HepG2 (cell line): Measurements from ENCODE around the gene ZNF341. TPM values are rescaled to one million over a fixed set of nuclear protein-coding genes. Genes with fewer than 3 reads are reported as not detected.

ENCODE experiments used
- FOXO1 ChIP-seq: sonication (generic); formaldehyde crosslinking; IDR thresholded peaks from 2 replicates; pipeline ENCODE4 v1.4.0; 2020; ENCODE audit warnings: missing genetic modification reagents
- KLF6 ChIP-seq: IDR thresholded peaks from 2 replicates; pipeline ENCODE4 v1.8.0; 2016; ENCODE audit warnings: missing biosample characterization, missing genetic modification reagents
- MTA1 ChIP-seq: sonication (generic); formaldehyde crosslinking; IDR thresholded peaks from 2 replicates; pipeline ENCODE4 v1.4.0; 2020; ENCODE audit warnings: missing genetic modification reagents, mild to moderate bottlenecking, borderline replicate concordance
- MTF1 ChIP-seq: sonication (generic); formaldehyde crosslinking; IDR thresholded peaks from 2 replicates; pipeline ENCODE4 v1.5.0; 2020; ENCODE audit warnings: missing genetic modification reagents
- RFX1 ChIP-seq: fragments of 450-650 bp; IDR thresholded peaks from 2 replicates; pipeline ENCODE4 v1.6.1; 2017
- ZBTB7B ChIP-seq: sonication (generic); formaldehyde crosslinking; IDR thresholded peaks from 2 replicates; pipeline ENCODE4 v1.4.0; 2020; ENCODE audit warnings: missing genetic modification reagents
- ZNF10 ChIP-seq: sonication (generic); formaldehyde crosslinking; IDR thresholded peaks from 2 replicates; pipeline ENCODE4 v1.4.0; 2020; ENCODE audit warnings: mild to moderate bottlenecking, low read depth, missing genetic modification reagents, borderline replicate concordance
- polyA plus RNA-seq, 8 experiments: library from polyadenylated mRNA; depleted of rRNA in 3 of 8; stranded (reverse) in 7 of 8; unstranded in 1 of 8; fragments of >200 nt; fragmentation: Illumina TruSeq in 4 of 8; extraction: Trizol in 4 of 8; gene quantifications; 2 replicates each; pipeline versions ENCODE4 v1.2.1 to v1.2.3, GENCODE V29; 2011 to 2016; ENCODE audit warnings: low read depth in 4 of 8, missing spikeins in 1 of 8, mixed read lengths in 1 of 8; ENCODE audit not compliant: insufficient read depth in 1 of 8
- total RNA-seq, 5 experiments: library from RNA; depleted of rRNA; stranded (reverse); fragments of >200 nt; fragmentation: Illumina TruSeq; extraction: Trizol; gene quantifications; 2 replicates each; pipeline ENCODE4 v1.2.3, GENCODE V29; 2016; ENCODE audit warnings: low read depth in 1 of 5
- TF ChIP-seq, protein P1 (sequence below): sonication (generic); formaldehyde crosslinking; IDR thresholded peaks from 2 replicates; pipeline ENCODE4 v1.5.0; 2020; ENCODE audit warnings: mild to moderate bottlenecking, missing genetic modification reagents, borderline replicate concordance
- TF ChIP-seq, protein P2 (sequence below): sonication (generic); formaldehyde crosslinking; IDR thresholded peaks from 2 replicates; pipeline ENCODE4 v1.4.0; 2020; ENCODE audit warnings: missing genetic modification reagents
- TF ChIP-seq, protein P3 (sequence below): IDR thresholded peaks from 2 replicates; pipeline ENCODE4 v1.6.1; 2016; ENCODE audit warnings: mild to moderate bottlenecking
- TF ChIP-seq, protein P4 (sequence below): sonication (generic); formaldehyde crosslinking; conservative IDR thresholded peaks from 2 replicates; pipeline ENCODE4 v1.4.0; 2020; ENCODE audit warnings: mild to moderate bottlenecking, missing genetic modification reagents, moderate library complexity
- TF ChIP-seq, protein P5 (sequence below): sonication (generic); formaldehyde crosslinking; conservative IDR thresholded peaks from 2 replicates; pipeline ENCODE4 v1.4.0; 2020; ENCODE audit warnings: missing genetic modification reagents
- TF ChIP-seq, protein P6 (sequence below): sonication (generic); IDR thresholded peaks from 2 replicates; pipeline ENCODE4 v1.6.1; 2016; ENCODE audit warnings: low read depth, borderline replicate concordance
- TF ChIP-seq, protein P7 (sequence below): sonication (generic); formaldehyde crosslinking; IDR thresholded peaks from 2 replicates; pipeline ENCODE4 v1.8.1; 2023; ENCODE audit warnings: mild to moderate bottlenecking, missing genetic modification reagents, borderline replicate concordance

ZNF341 gene
- total and polyA plus RNA-seq, 2 of the 13 experiments (the other 11 are each of a cell fraction or from before 2014, with no cell fraction given), result 1.1 to 2.2 TPM

DNA sequence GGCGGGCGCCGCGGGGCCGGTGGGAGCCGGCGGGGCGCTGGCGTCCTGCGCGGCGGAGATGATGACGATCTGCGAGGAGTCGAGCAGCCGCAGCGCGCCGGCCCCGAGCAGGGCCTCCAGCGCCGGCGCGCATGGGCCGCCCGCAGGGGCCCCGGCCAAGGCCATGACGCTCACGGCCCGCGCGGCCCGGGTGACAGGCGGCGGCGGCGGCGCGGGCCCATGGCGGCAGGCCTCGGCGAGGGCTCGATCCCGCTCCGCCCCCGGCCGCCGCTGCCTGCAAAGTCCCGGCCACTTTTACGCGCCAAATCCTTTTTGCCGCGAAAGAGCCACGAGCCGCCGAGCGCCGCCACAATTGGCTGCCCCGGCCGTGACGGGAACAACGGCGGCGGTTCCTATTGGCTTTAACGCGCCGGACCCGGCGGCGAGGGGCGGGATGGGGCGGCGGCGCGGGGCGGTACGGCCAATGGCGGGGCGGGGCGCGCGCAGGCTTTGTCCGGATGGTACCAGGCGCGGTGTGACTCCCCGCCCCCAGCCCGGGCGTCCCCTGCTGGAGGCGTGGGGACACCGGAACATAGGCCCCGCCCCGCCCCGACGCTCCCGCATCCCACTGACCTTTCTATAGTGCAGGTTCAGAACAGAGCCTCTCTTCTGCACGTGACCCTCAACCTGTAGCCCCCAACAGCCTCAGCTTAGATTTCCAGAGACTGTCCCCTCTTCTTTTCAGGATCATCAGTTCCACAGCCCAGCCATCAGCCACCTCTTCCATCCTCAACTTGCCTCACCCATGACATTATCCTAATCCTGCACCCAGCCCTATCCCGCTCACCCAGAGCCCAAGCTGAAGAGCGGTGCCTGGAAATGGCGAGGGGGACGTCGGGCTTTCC is 45.5 kb upstream of the ZNF341 start, which contains the start of gene E2F1 (continued):
- TF ChIP-seq, protein P1, sequence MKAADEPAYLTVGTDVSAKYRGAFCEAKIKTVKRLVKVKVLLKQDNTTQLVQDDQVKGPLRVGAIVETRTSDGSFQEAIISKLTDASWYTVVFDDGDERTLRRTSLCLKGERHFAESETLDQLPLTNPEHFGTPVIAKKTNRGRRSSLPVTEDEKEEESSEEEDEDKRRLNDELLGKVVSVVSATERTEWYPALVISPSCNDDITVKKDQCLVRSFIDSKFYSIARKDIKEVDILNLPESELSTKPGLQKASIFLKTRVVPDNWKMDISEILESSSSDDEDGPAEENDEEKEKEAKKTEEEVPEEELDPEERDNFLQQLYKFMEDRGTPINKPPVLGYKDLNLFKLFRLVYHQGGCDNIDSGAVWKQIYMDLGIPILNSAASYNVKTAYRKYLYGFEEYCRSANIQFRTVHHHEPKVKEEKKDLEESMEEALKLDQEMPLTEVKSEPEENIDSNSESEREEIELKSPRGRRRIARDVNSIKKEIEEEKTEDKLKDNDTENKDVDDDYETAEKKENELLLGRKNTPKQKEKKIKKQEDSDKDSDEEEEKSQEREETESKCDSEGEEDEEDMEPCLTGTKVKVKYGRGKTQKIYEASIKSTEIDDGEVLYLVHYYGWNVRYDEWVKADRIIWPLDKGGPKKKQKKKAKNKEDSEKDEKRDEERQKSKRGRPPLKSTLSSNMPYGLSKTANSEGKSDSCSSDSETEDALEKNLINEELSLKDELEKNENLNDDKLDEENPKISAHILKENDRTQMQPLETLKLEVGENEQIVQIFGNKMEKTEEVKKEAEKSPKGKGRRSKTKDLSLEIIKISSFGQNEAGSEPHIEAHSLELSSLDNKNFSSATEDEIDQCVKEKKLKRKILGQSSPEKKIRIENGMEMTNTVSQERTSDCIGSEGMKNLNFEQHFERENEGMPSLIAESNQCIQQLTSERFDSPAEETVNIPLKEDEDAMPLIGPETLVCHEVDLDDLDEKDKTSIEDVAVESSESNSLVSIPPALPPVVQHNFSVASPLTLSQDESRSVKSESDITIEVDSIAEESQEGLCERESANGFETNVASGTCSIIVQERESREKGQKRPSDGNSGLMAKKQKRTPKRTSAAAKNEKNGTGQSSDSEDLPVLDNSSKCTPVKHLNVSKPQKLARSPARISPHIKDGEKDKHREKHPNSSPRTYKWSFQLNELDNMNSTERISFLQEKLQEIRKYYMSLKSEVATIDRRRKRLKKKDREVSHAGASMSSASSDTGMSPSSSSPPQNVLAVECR (CRISPR knock-in tag), result peak; percentile 91; the same call in 1 of the 2 replicates
- TF ChIP-seq MTA1 (CRISPR knock-in tag) (peak; percentile 80; the same call in 1 of the 2 replicates), MTF1 (CRISPR knock-in tag) (peak; percentile 63; the same call in 1 of the 2 replicates), KLF6 (CRISPR knock-in tag) (peak; percentile 80; the same call in 1 of the 2 replicates), ZBTB7B (CRISPR knock-in tag) (peak; percentile 36; the same call in 1 of the 2 replicates), ZNF10 (CRISPR knock-in tag) (no peak), RFX1 (no peak), FOXO1 (CRISPR knock-in tag) (peak; percentile 60)
- TF ChIP-seq, protein P2, sequence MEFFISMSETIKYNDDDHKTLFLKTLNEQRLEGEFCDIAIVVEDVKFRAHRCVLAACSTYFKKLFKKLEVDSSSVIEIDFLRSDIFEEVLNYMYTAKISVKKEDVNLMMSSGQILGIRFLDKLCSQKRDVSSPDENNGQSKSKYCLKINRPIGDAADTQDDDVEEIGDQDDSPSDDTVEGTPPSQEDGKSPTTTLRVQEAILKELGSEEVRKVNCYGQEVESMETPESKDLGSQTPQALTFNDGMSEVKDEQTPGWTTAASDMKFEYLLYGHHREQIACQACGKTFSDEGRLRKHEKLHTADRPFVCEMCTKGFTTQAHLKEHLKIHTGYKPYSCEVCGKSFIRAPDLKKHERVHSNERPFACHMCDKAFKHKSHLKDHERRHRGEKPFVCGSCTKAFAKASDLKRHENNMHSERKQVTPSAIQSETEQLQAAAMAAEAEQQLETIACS (CRISPR knock-in tag), result no peak; the same call in 1 of the 2 replicates
- TF ChIP-seq, protein P3, sequence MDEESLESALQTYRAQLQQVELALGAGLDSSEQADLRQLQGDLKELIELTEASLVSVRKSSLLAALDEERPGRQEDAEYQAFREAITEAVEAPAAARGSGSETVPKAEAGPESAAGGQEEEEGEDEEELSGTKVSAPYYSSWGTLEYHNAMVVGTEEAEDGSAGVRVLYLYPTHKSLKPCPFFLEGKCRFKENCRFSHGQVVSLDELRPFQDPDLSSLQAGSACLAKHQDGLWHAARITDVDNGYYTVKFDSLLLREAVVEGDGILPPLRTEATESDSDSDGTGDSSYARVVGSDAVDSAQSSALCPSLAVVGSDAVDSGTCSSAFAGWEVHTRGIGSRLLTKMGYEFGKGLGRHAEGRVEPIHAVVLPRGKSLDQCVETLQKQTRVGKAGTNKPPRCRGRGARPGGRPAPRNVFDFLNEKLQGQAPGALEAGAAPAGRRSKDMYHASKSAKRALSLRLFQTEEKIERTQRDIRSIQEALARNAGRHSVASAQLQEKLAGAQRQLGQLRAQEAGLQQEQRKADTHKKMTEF (CRISPR knock-in tag), result 0 out of 2 replicates have a peak, but pooled peaks have one; percentile 14
- TF ChIP-seq, protein P4, sequence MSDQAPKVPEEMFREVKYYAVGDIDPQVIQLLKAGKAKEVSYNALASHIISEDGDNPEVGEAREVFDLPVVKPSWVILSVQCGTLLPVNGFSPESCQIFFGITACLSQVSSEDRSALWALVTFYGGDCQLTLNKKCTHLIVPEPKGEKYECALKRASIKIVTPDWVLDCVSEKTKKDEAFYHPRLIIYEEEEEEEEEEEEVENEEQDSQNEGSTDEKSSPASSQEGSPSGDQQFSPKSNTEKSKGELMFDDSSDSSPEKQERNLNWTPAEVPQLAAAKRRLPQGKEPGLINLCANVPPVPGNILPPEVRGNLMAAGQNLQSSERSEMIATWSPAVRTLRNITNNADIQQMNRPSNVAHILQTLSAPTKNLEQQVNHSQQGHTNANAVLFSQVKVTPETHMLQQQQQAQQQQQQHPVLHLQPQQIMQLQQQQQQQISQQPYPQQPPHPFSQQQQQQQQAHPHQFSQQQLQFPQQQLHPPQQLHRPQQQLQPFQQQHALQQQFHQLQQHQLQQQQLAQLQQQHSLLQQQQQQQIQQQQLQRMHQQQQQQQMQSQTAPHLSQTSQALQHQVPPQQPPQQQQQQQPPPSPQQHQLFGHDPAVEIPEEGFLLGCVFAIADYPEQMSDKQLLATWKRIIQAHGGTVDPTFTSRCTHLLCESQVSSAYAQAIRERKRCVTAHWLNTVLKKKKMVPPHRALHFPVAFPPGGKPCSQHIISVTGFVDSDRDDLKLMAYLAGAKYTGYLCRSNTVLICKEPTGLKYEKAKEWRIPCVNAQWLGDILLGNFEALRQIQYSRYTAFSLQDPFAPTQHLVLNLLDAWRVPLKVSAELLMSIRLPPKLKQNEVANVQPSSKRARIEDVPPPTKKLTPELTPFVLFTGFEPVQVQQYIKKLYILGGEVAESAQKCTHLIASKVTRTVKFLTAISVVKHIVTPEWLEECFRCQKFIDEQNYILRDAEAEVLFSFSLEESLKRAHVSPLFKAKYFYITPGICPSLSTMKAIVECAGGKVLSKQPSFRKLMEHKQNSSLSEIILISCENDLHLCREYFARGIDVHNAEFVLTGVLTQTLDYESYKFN, result peak; percentile 56
- TF ChIP-seq, protein P5, sequence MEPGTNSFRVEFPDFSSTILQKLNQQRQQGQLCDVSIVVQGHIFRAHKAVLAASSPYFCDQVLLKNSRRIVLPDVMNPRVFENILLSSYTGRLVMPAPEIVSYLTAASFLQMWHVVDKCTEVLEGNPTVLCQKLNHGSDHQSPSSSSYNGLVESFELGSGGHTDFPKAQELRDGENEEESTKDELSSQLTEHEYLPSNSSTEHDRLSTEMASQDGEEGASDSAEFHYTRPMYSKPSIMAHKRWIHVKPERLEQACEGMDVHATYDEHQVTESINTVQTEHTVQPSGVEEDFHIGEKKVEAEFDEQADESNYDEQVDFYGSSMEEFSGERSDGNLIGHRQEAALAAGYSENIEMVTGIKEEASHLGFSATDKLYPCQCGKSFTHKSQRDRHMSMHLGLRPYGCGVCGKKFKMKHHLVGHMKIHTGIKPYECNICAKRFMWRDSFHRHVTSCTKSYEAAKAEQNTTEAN (CRISPR knock-in tag), result peak; percentile 91
- TF ChIP-seq, protein P6, sequence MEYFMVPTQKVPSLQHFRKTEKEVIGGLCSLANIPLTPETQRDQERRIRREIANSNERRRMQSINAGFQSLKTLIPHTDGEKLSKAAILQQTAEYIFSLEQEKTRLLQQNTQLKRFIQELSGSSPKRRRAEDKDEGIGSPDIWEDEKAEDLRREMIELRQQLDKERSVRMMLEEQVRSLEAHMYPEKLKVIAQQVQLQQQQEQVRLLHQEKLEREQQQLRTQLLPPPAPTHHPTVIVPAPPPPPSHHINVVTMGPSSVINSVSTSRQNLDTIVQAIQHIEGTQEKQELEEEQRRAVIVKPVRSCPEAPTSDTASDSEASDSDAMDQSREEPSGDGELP, result no peak
- TF ChIP-seq, protein P7, sequence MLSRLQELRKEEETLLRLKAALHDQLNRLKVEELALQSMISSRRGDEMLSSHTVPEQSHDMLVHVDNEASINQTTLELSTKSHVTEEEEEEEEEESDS (CRISPR knock-in tag), result peak; percentile 83
